NCI-H2196 treated with DMSO at 0.1 percent for 48 hours (cell line): ENCODE data around the gene PGLYRP2.
A peak's percentile ranks its signal among the peaks of the same experiment; 100 is the strongest.

Experiments used
- DNase-seq: peaks from one replicate; lab custom pipeline; 2025; ENCODE audit not compliant: unreplicated experiment; lab: John Stamatoyannopoulos, UW

PGLYRP2 gene

GRCh38 chr19:15442142-15442920 is 37.0 kb downstream of the PGLYRP2 start:
- DNase-seq = no peak

- no peak for DNase-seq
Measured at GRCh38 chr19:15441317-15441716, 38.0 kb downstream of the PGLYRP2 start.

GRCh38 chr19:15439821-15440641 is 39.3 kb downstream of the PGLYRP2 start:
- no peak for DNase-seq

- DNase-seq = no peak
Measured at GRCh38 chr19:15439078-15439799, 40.1 kb downstream of the PGLYRP2 start.

- no peak for DNase-seq
Measured at GRCh38 chr19:15438577-15438976, 40.7 kb downstream of the PGLYRP2 start.

GRCh38 chr19:15438124-15438496 is 41.2 kb downstream of the PGLYRP2 start:
- DNase-seq = no peak

GRCh38 chr19:15437355-15438123 is 41.8 kb downstream of the PGLYRP2 start:
- no peak for DNase-seq

- DNase-seq = no peak
Measured at GRCh38 chr19:15436826-15437110, 42.5 kb downstream of the PGLYRP2 start.

- no peak for DNase-seq
Measured at GRCh38 chr19:15436012-15436825, 43.1 kb downstream of the PGLYRP2 start.

GRCh38 chr19:15433519-15434069 is 45.7 kb downstream of the PGLYRP2 start:
- no peak for DNase-seq

GRCh38 chr19:15432629-15433518 is 46.4 kb downstream of the PGLYRP2 start:
- peak; percentile 91 for DNase-seq

- DNase-seq = no peak
Measured at GRCh38 chr19:15432018-15432494, 47.2 kb downstream of the PGLYRP2 start.

- no peak for DNase-seq
Measured at GRCh38 chr19:15431396-15432017, 47.8 kb downstream of the PGLYRP2 start.

- DNase-seq = no peak
Measured at GRCh38 chr19:15430526-15431120, 48.7 kb downstream of the PGLYRP2 start.

- no peak for DNase-seq
Measured at GRCh38 chr19:15429825-15430467, 49.4 kb downstream of the PGLYRP2 start.

GRCh38 chr19:15428956-15429824 is 50.1 kb downstream of the PGLYRP2 start:
- DNase-seq = no peak
